Right atrium auricular region (tissue), 2 donors: Measurements from ENCODE around the gene RSPO4. TPM values are rescaled to one million over a fixed set of nuclear protein-coding genes. Genes with fewer than 3 reads are reported as not detected.

Experiments
- DNase-seq: peaks from one replicate; pipeline ENCODE4 v3.0.0-alpha.2; 2019; ENCODE audit warnings: low spot score
- H3K27ac ChIP-seq, 2 donors: fragments of 200-600 bp; sonication (generic); 1 replicate in 1 of 2; 2 replicates in 1 of 2; pipeline ENCODE4 v1.5.1; 2016 to 2019
- H3K27me3 ChIP-seq, 2 donors: fragments of 200-600 bp; sonication (generic); one replicate each; pipeline versions ENCODE4 v1.5.1 to v1.6.0; 2017 to 2019
- H3K36me3 ChIP-seq: fragments of 200-600 bp; sonication (generic); one replicate; pipeline ENCODE4 v1.5.1; 2016
- H3K4me1 ChIP-seq, 2 donors: fragments of 200-600 bp; sonication (generic); one replicate each; pipeline versions ENCODE4 v1.5.1 to v1.6.0; 2017 to 2019
- H3K4me3 ChIP-seq, 2 donors: fragments of 200-600 bp; sonication (generic); 1 replicate in 1 of 2; 2 replicates in 1 of 2; pipeline ENCODE4 v1.5.1; 2017 to 2019; ENCODE audit warnings: mild to moderate bottlenecking in 1 of 2, moderate library complexity in 1 of 2
- H3K9me3 ChIP-seq, 2 donors: fragments of 200-600 bp; sonication (generic); one replicate each; pipeline ENCODE4 v1.5.1; 2019
- total RNA-seq, 2 donors: library from RNA; depleted of rRNA; stranded (reverse); fragments of >200 nt; gene quantifications; one replicate each; pipeline ENCODE4 v1.1.0, GENCODE V29; 2016
- TF ChIP-seq, protein P1 (sequence below), 2 donors: fragments of 200-600 bp; sonication (generic); IDR thresholded peaks; one replicate each; pipeline ENCODE4 v1.5.1; 2019; ENCODE audit warnings: antibody characterized with exemption in 2 of 2

The RSPO4 gene
- total RNA-seq, 2 donors from 2014 or later: 0.15 to 0.20 TPM

DNA sequence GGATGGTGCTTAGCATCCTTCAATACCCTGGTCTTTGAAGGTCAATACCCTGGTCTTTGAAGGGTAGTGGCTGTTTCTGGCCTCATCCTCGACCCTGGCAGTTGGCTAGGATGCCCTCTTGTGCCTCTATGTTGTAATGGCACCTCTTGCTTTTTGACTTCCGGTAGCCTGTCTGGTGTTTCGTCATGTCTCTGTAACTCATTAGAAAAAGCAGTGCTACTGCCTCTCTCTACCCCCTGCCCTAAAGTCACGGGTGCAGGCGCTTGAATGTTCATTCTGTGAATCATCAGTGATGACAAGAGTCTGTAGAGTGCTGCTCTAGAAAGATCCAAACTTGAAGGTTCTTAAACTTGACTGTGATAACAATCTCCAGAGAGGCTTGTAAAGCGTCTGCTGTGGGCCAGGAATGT is 28.3 kb downstream of the RSPO4 start:
- TF ChIP-seq, protein P1, sequence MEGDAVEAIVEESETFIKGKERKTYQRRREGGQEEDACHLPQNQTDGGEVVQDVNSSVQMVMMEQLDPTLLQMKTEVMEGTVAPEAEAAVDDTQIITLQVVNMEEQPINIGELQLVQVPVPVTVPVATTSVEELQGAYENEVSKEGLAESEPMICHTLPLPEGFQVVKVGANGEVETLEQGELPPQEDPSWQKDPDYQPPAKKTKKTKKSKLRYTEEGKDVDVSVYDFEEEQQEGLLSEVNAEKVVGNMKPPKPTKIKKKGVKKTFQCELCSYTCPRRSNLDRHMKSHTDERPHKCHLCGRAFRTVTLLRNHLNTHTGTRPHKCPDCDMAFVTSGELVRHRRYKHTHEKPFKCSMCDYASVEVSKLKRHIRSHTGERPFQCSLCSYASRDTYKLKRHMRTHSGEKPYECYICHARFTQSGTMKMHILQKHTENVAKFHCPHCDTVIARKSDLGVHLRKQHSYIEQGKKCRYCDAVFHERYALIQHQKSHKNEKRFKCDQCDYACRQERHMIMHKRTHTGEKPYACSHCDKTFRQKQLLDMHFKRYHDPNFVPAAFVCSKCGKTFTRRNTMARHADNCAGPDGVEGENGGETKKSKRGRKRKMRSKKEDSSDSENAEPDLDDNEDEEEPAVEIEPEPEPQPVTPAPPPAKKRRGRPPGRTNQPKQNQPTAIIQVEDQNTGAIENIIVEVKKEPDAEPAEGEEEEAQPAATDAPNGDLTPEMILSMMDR (IDR thresholded peaks at IDR 0.05): no peak
- Histone ChIP-seq H3K27ac (no peak overlapping the region), H3K4me1 (no peaks in the 10 kb centered on the region), H3K36me3 (no peaks in the 10 kb centered on the region), H3K9me3 (no peaks in the 10 kb centered on the region), H3K27me3 (no peaks in the 10 kb centered on the region), H3K4me3 (no peak overlapping the region)
- DNase-seq: no peak

DNA sequence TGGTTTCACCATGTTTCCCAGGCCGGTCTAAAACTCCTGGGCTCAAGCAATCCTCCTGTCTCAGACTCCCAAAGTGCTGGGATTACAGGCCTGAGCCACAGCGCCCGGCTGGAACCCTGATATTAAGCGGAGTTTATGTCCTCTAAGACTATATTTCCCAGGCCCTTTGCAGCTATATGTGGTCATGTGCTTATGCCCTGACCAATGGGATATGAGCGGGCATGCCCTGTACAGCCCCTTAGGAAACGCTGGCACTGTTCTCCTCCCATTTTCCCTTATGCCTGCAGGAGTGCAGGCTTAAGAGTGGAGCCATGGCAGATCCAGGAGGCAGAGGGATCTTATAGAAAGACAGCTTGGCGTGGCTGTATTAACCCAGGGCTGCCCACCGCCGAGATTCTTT is 29.9 kb downstream of the RSPO4 start:
- no peak overlapping the region for H3K4me3 ChIP-seq
- no peaks in the 10 kb centered on the region for H3K4me1 ChIP-seq
- no peak overlapping the region for H3K27ac ChIP-seq
- H3K36me3 ChIP-seq: no peaks in the 10 kb centered on the region
- DNase-seq: no peak
- no peaks in the 10 kb centered on the region for H3K27me3 ChIP-seq
- no peaks in the 10 kb centered on the region for H3K9me3 ChIP-seq
- TF ChIP-seq, protein P1 (IDR thresholded peaks at IDR 0.05): no peak

DNA sequence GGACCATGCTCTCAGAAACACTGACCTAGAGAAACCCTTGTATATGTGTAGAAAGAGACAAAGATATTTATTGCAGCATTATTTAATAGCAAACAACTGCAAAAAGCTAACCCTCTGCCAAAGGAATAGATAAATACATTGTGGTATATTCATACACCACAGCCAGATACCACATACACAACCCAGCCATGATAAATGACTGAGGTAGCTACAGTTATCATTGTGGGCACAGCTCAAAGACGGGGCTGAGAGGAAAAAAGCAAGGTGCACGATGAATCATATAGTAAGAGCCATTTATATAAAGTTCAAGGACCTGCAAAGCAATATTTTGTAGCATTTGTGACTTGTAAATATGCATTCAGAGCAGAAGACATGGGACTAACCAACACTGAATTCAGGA is 30.8 kb downstream of the RSPO4 start:
- Histone ChIP-seq H3K4me3 (no peak overlapping the region), H3K4me1 (no peaks in the 10 kb centered on the region), H3K27me3 (no peaks in the 10 kb centered on the region), H3K9me3 (no peaks in the 10 kb centered on the region), H3K27ac (no peak overlapping the region), H3K36me3 (no peaks in the 10 kb centered on the region)
- TF ChIP-seq, protein P1 (IDR thresholded peaks at IDR 0.05): no peak
- DNase-seq: no peak

DNA sequence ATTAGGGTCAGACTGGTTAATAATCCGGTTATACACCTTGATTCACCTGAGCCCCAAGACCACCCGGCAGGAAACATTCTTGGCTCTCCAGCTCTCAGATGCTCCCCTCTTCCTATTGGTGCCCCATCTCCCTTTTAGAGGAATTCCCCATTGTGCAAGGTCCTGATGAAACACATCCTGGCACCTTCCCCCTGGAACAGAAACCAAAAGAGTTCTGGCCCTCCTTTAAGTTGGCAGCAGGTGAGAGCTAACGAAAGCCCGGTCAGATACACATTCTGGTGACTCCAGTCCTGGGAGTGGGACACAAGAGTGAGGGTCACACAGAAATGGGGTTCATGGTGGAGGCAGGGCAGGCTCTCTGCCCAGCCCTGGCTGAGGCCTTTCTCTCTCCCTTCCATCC is 32.2 kb downstream of the RSPO4 start:
- no peak overlapping the region for H3K27ac ChIP-seq
- TF ChIP-seq, protein P1 (IDR thresholded peaks at IDR 0.05): no peak
- no peak for DNase-seq
- no peaks in the 10 kb centered on the region for H3K27me3 ChIP-seq
- H3K4me3 ChIP-seq: no peak overlapping the region
- H3K9me3 ChIP-seq: no peaks in the 10 kb centered on the region
- no peaks in the 10 kb centered on the region for H3K4me1 ChIP-seq
- no peaks in the 10 kb centered on the region for H3K36me3 ChIP-seq

DNA sequence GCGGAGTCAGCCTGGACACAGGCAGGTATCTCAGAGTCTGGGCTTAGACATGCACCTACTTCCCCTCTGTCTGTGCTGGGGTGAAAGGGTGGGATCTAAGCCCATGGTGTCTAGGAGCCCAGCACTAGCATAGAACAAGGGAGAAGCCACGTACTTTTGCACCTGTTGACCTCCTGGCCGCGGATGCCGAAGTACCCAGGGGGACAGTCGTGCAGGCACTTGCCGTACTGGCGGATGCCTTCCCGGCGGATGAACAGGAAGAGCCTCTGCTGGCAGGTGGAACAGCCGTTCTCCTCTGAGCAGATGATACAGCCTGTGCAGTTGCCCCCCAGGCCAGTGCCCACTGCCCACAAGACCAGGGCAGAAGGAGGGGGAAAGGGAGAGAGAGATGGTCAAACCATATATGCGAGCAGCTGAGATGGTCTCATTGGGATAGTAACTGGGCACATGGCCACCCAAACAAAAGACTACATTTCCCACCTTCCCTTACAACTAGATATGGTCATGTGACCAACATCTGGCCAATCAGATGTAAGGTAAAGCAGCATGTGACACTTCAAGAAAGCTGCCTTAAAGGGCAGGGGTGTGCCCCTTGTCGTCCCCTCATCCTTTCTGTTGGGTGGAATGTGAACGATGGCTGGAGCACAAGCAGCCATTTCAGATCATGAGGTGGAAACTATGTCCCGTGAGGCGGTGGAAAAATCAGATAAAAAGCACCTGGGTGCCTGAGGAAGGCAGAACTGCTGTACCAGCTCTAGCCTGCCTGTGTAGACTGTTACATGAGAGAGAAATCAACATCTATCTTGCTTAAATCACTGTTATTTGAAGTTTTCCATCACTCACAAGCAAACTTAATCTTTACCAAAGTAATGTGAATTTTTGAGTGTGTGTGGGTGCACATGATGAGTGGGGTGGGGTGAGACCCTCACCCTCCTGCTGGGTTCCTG is 34.0 kb downstream of the RSPO4 start:
- Histone ChIP-seq H3K4me3 (no peak overlapping the region), H3K36me3 (no peaks in the 10 kb centered on the region), H3K27me3 (no peaks in the 10 kb centered on the region), H3K27ac (no peak overlapping the region), H3K9me3 (no peaks in the 10 kb centered on the region), H3K4me1 (no peaks in the 10 kb centered on the region)
- TF ChIP-seq, protein P1 (IDR thresholded peaks at IDR 0.05): no peak
- DNase-seq: no peak
